Measurements from ENCODE around the gene MUC6.

The MUC6 gene

DNA sequence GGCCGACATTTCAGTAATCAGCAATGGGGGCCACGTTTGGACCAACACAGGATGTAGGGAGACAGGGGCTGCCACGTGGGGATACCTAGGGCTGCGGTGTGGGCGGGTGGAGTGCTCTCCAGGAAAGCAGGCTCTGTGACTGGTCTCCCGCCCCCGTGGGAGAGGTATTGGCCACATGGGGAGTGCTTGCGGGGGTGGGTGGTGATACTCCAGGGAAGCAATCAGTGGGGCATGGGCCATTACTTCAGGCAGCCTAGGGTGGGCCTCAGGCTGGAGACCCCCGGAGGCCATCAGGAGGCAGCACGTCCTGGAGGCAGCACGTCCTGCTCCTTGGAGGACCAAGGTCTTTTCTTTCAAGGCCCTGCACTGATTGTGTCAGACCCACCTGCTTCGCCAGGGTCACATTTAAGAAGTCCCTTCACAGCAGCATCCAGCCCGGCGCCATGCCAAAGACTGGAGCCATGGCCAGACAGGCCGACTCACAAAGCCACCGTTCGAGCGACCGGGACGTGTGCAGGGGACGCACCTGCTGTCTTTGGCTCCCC is 35.1 kb upstream of the MUC6 start:
- peak; percentile 18 for DNase-seq

- peak; percentile 13 for DNase-seq
Measured at GRCh38 chr11:1070594-1071462, 34.3 kb upstream of the MUC6 start.

DNA sequence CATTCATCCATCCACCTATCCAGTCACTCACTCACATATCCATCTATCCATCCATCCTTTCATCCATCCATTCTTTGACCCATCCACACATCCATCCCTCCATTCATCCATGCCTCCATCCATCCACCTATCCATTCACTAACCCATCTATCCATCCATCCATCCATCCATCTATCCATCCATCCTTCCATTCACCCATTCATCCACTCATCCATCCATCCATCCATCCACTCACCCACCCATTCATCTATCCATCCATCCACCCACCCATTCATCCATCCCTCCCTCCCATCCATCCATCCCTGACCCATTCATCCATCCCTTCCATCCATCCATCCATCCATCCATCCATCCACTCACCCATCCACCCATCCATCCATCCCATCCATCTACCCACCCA is 33.2 kb upstream of the MUC6 start:
- no peak for DNase-seq

- DNase-seq, result no peak
Measured at GRCh38 chr11:1067812-1068496, 31.4 kb upstream of the MUC6 start.

DNA sequence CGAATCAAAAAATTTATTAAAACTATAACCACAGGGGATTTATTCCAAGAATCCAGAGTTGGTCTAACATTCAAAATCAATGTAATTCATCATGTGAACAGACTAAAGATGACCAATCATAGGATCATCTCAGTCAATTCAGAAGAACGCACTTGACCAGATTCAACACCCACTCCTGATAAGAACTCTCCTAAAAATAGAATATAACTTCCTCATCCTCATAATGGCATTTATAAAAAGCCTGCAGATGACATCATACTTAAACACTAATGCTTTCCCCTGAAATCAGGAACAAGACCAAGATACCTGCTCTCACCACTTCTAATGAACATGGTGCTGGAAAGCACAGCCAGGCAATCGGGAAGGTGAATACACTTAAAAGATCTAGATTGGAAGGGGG is 27.6 kb upstream of the MUC6 start:
- DNase-seq, result no peak

- no peak for DNase-seq
Measured at GRCh38 chr11:1062075-1062820, 25.7 kb upstream of the MUC6 start.

- DNase-seq, result peak; percentile 13
Measured at GRCh38 chr11:1060852-1061616, 24.5 kb upstream of the MUC6 start.

- DNase-seq, result no peak
Measured at GRCh38 chr11:1060410-1060809, 23.9 kb upstream of the MUC6 start.

GRCh38 chr11:1059759-1060158 is 23.2 kb upstream of the MUC6 start:
- no peak for DNase-seq

- DNase-seq, result peak; percentile 8
Measured at GRCh38 chr11:1057806-1058205, 21.3 kb upstream of the MUC6 start.

DNA sequence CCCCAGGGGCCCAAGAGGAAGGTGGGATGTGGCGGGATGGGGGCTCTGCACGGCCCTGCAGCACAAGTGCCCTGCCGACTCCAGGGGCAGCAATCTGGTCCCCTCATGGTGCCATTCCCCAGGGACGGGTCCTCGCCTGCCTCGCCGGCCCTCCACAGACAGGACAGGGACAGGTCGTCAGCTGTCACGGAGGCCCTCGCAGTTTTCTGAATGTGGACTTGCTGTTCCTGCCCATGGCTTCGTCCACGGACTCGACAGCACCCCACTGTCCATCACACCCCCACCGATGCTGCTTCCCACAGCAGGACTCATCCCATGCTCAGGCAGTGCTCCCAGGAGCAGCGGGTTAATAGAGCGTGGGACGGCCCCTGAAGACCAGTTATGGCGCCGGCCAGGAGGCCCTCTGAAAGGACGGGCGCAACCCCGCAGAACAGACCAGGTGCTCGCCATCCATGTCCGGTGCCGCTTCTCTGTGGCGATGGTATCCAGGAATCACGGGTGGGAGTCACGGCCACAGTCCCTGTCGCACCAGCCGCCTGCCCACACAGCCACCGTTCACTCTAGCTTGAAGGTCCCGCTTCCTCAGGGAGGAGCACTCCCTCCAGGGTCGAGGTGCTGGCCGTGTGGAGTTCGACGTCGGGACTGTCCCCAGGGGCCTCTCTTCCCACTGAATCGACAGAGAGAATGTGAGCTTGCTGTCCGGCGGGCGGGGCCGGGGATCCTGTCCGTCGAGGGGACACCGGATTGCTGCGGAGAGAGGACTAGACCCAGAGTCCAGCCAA is 19.7 kb upstream of the MUC6 start:
- DNase-seq, result peak; percentile 16

- DNase-seq, result no peak
Measured at GRCh38 chr11:1055109-1055703, 18.7 kb upstream of the MUC6 start.

DNA sequence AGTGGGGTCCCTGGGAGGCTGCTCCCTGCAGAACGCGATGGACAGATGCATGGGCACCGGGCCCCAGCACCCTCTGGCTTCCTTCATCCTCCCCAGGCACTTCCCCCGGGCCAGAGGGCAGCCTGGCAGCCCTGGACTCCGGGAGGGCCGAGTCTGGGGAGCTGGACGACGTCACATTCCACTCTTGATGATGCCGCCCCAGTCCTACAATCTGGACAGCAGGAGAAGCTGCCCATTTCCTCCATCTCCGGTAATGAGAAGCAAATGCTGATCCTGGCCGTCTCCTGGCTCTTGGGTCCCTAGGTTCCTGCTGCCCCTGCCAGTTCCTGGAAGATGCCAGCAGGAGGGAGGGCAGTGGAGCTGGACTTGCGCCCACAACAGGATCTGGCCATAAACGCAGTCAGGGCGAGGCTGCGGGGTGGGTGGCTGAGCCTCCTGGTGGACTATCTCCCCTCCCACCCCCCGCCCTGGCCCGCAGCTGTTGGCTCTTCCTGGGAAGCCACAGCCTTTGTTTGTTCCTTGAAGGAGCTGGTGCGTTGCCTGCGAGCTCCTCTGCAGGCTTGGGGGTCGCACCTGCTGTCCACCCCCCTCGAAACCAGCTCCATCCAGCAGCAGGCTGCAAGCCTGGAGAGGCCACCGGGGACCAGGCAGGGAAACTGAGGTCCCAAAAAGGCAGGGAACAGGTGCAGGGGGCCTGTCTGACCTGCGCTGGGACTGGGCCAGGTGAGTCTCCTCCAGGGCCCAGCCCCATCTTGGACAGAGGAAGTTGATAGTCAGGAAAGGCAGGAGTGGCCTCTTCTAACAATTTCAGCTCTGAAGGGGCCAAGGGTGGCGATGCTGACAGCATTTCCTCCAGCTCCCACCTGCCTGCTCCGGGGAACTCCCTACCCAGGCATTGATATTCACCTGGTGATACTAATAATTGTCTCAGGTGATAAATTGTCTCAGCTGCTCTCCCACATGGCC is 17.9 kb upstream of the MUC6 start:
- peak; percentile 28 for DNase-seq

DNA sequence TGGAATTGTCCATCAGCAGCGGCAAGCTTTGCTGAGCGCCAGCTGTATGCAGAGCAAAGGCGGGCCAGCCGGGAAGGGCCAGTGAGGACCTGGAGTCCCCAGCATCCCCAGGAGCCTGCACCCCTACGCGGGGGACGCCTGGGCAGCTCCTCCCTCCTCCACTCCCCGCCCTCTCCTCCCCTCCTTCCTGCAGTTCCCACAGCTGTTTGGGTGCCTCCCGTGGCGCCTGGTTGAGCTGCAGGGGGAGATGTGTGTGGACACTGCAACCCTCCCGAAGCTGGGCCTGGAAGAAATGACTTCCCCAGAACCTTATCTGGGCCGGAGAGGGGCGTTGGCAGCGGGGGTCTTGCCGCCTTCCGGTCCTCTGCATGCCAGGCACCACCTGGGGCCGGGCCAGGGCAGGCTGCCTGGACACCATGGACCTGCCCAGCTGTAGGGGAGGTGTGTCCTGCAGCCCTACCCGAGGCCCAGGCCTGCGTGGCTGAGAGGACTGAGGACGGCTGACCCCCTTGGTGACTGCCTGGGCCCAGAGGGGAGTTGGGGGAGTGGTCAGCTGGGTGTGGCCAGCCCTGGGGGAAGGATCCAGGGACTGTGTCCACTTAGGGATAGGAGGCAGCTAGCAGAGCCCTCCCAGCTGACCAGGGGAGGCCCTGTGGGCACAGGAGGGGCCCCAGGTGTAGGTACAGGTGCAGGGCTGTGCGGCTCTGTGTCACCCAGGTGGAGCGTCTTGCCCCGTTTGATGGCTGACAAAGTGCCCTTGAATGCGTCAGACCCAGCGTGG is 16.8 kb upstream of the MUC6 start:
- DNase-seq, result peak; percentile 19

- peak; percentile 16 for DNase-seq
Measured at GRCh38 chr11:1052133-1053011, 15.9 kb upstream of the MUC6 start.

DNA sequence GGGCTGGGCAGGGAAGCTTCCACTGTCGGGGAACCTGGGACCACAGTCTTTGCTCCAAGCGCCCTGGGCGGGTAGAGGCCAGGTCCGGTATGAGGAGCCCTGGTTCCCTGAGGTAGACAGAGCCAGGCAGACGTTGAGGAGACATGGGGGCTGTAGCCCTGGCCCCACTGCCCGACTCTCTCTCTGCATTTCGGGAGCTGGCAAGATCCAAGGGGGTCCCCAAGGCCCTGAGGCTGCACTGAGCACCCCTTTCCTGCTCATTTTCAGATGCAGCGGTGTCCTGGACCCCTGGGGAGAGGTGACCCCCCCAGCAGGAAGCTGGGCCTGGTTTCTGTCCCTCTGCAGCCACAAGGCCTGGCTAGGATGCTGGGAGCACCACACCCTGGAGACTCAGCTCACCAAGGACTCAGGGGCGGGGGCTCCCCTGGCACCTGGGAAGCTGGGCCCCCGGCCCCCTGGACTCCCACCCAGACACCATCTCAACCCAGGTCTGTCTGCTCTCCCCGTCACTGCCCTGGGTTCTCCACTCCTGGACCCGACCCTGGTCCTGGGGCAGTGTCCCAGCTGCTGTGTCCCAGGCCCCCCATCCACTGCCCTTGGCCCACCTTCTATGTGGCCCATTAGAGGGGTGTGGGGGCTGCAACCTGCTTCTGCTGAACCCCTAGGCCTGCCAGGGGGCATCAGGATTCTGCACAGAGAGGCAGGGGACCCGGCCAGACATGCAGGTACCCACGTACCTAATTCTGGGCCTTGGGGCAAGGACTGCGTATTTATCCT is 15.0 kb upstream of the MUC6 start:
- DNase-seq, result peak; percentile 16
